HG02759 (cell line): Measurements from ENCODE around the gene PTPN3.
A peak's percentile ranks its signal among the peaks of the same experiment; 100 is the strongest.
"Not testable (repeated sequence)": the region's sequence is repeated elsewhere in the genome, so short reads cannot be mapped to it uniquely, and the experiment has no call there.

Experiments
- ATAC-seq: cut with Tn5 transposase; IDR thresholded peaks from one replicate; pipeline ENCODE4 v1.9.1; 2021; ENCODE audit warnings: mild to moderate bottlenecking, moderate library complexity; ENCODE audit not compliant: unreplicated experiment

PTPN3 gene

GRCh38 chr9:109401990-109402318 lies 96.2 kb downstream of the PTPN3 start:
- no peak for ATAC-seq

GRCh38 chr9:109401169-109401989 lies 96.7 kb downstream of the PTPN3 start:
- no peak for ATAC-seq

- peak; percentile 86 for ATAC-seq
Measured at GRCh38 chr9:109399258-109399767, 98.8 kb downstream of the PTPN3 start.

GRCh38 chr9:109391176-109391575 lies 106.9 kb downstream of the PTPN3 start:
- no peak for ATAC-seq

- ATAC-seq: no peak
Measured at GRCh38 chr9:109387856-109388255, 110.3 kb downstream of the PTPN3 start.

GRCh38 chr9:109387206-109387605 lies 110.9 kb downstream of the PTPN3 start:
- ATAC-seq: no peak

- ATAC-seq: peak; percentile 29
Measured at GRCh38 chr9:109385499-109385898, 112.6 kb downstream of the PTPN3 start.

- no peak for ATAC-seq
Measured at GRCh38 chr9:109383947-109384346, 114.2 kb downstream of the PTPN3 start.

- ATAC-seq: no peak
Measured at GRCh38 chr9:109383356-109383755, 114.8 kb downstream of the PTPN3 start.

- ATAC-seq: no peak
Measured at GRCh38 chr9:109382585-109382984, 115.5 kb downstream of the PTPN3 start.

- no peak for ATAC-seq
Measured at GRCh38 chr9:109382182-109382581, 115.9 kb downstream of the PTPN3 start.

GRCh38 chr9:109381011-109381729 lies 116.9 kb downstream of the PTPN3 start:
- ATAC-seq: peak; percentile 68

- ATAC-seq: no peak
Measured at GRCh38 chr9:109379513-109379912, 118.6 kb downstream of the PTPN3 start.

GRCh38 chr9:109378316-109378715 lies 119.8 kb downstream of the PTPN3 start:
- no peak for ATAC-seq

- no peak for ATAC-seq
Measured at GRCh38 chr9:109372246-109372645, 125.9 kb downstream of the PTPN3 start.

GRCh38 chr9:109371374-109371773 lies 126.7 kb downstream of the PTPN3 start:
- no peak for ATAC-seq

- ATAC-seq: no peak
Measured at GRCh38 chr9:109369285-109369684, 128.8 kb downstream of the PTPN3 start.

- no peak for ATAC-seq
Measured at GRCh38 chr9:109360771-109361170, 137.3 kb downstream of the PTPN3 start.

GRCh38 chr9:109358968-109359603 lies 139.0 kb downstream of the PTPN3 start:
- ATAC-seq: not testable (repeated sequence)

- ATAC-seq: no peak
Measured at GRCh38 chr9:109355564-109356297, 142.4 kb downstream of the PTPN3 start.

- ATAC-seq: no peak
Measured at GRCh38 chr9:109354190-109354589, 143.9 kb downstream of the PTPN3 start.
